ENCODE measurements around the gene SLC16A6.

DNA sequence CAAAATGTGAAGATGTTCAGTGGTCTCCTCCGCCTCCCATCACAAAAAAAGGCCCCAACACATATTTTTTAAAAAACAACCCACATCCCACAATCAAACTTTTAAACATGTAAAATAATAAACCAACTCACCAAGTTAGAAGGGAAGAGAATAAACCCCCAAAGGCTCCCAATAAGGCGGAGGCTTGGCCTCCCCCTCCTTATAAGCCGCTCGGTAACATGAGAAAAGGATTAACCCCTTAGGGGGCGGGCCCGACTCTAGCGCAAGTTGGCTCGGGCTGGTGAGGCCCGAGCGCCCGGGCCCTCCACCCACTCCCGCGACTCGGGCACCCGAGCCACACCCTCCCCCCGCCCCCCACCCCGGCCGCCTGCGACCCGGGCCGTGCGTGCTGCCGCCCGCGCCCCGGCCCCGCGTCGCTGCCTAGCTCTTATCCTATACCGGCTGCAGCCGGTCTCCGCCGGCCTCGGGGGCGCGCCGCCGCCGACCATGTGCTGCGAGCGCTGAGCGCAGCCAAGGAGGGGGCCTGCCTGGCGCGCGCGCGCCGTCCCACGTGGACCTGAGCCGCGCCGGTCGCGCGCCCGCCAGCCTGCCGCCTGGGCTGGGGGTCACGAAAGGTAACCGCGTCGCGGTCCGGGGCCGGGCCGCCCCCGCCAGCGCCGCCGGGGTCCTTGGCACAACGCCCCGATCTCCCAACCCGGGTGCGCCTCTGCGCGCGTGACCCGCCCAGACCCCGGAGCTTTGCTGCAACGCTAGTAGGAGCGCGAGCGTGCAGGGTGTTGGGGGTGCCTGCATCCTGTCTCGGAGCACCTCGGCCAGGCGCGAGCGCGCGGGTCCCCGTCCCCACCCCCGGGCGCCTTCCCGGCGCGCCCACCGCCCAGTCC is at the start of gene SLC16A6, which contains the start of gene ARSG:
- TF ChIP-seq, protein P1, sequence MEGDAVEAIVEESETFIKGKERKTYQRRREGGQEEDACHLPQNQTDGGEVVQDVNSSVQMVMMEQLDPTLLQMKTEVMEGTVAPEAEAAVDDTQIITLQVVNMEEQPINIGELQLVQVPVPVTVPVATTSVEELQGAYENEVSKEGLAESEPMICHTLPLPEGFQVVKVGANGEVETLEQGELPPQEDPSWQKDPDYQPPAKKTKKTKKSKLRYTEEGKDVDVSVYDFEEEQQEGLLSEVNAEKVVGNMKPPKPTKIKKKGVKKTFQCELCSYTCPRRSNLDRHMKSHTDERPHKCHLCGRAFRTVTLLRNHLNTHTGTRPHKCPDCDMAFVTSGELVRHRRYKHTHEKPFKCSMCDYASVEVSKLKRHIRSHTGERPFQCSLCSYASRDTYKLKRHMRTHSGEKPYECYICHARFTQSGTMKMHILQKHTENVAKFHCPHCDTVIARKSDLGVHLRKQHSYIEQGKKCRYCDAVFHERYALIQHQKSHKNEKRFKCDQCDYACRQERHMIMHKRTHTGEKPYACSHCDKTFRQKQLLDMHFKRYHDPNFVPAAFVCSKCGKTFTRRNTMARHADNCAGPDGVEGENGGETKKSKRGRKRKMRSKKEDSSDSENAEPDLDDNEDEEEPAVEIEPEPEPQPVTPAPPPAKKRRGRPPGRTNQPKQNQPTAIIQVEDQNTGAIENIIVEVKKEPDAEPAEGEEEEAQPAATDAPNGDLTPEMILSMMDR (conservative IDR thresholded peaks at IDR 0.05 in 1 of 2, IDR thresholded peaks at IDR 0.05 in 1 of 2; ENCODE audit: extremely low read depth in 1 of 2, insufficient read depth in 1 of 2, low read depth in 1 of 2, low read length in 2 of 2), result no peak
- no peak for TF ChIP-seq EZH2 (IDR thresholded peaks at IDR 0.05; ENCODE audit: borderline replicate concordance, low read length)
